ENCODE measurements around the gene UNC13D.
"Not testable (repeated sequence)": the region's sequence is repeated elsewhere in the genome, so short reads cannot be mapped to it uniquely, and the experiment has no call there.

UNC13D gene

GRCh38 chr17:75864448-75864871, 20.3 kb upstream of the UNC13D start:
- TF ChIP-seq EZH2 (IDR thresholded peaks at IDR 0.05): no peak
- peak; percentile 79 for TF ChIP-seq FOXP2 (optimal IDR thresholded peaks at IDR 0.05; ENCODE audit: control extremely low read depth, extremely low read length, insufficient read depth)
- TF ChIP-seq POLR2AphosphoS5 (IDR thresholded peaks at IDR 0.05; ENCODE audit: borderline replicate concordance, low read depth, low read length): no peak
- DNase-seq (ENCODE audit: low read depth, low spot score): no peak
- no peaks in the 10 kb centered on the region for H3K9me3 ChIP-seq (ENCODE audit: low read depth, low read length)
- no peak overlapping the region for H3K9ac ChIP-seq (ENCODE audit: insufficient read length)
- no peak overlapping the region; the same call in 1 of the 2 replicates for H3K27ac ChIP-seq
- H3K4me3 ChIP-seq: peak overlapping the region; percentile 52; the same call in 1 of the 2 replicates
- H3K36me3 ChIP-seq (ENCODE audit: insufficient read depth, low read length): no peaks in the 10 kb centered on the region

- H3K9ac ChIP-seq (ENCODE audit: insufficient read length): no peak overlapping the region
- no peaks in the 10 kb centered on the region for H3K9me3 ChIP-seq (ENCODE audit: low read depth, low read length)
- H3K4me3 ChIP-seq: no peak overlapping the region
- DNase-seq (ENCODE audit: low read depth, low spot score): no peak
- H3K36me3 ChIP-seq (ENCODE audit: insufficient read depth, low read length): no peaks in the 10 kb centered on the region
- TF ChIP-seq FOXP2 (optimal IDR thresholded peaks at IDR 0.05; ENCODE audit: control extremely low read depth, extremely low read length, insufficient read depth) (no peak), POLR2AphosphoS5 (IDR thresholded peaks at IDR 0.05; ENCODE audit: borderline replicate concordance, low read depth, low read length) (no peak), EZH2 (IDR thresholded peaks at IDR 0.05) (no peak)
- no peak overlapping the region for H3K27ac ChIP-seq
Measured at GRCh38 chr17:75861927-75862317, 17.7 kb upstream of the UNC13D start.

DNA sequence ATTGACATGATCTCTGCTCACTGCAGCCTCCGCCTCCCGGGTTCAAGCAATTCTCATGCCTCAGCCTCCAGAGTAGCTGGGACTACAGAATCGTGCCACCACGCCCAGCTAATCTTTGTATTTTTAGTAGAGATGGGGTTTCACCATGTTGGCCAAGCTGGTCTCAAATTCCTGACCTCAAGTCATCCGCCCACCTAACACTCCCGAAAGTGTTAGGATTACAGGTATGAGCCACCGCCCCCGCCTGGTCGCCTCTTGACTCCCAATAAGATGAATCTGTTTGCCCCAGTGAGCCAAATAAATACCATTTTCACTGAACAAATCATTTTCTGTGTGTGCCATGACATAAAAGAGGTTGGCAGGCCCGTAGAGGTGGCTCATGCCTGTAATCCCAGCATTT, 15.2 kb upstream of the UNC13D start:
- not testable (repeated sequence) for DNase-seq (ENCODE audit: low read depth, low spot score); H3K27ac ChIP-seq; H3K9ac ChIP-seq (ENCODE audit: insufficient read length); H3K36me3 ChIP-seq (ENCODE audit: insufficient read depth, low read length); H3K4me3 ChIP-seq; H3K9me3 ChIP-seq (ENCODE audit: low read depth, low read length)

DNA sequence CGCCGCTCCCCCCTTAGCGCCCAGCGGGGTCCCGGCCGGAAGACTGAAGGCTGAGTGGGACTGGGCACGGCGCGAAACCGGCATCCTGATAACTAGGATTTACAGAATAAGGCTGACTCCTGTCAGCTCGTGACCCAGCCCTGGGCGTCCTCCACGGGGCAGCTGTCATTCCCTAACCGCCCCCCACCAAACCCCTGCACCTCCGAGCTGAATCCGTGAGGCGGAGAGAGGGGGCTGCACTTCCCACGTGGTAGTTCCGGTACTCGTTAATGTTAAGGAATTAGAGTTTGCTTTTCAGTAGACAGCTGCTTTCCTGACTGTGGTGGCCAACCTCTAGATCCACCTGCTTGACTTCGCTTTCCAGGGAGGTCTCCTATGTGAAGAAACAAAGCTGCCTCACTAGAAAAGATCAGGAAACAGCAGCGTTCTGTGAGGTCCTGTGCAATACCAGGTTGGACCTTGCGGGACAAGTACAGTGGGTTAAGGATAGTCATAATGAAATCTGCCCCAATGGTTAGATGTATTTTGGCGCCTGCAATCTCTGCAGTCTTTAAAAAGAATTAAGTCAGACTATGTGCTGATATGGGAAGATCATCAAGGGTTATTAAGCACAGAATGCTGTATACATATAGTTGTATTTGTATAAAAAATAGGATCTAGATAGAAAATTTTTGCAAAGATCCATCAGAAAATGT, 12.0 kb upstream of the UNC13D start:
- no peak for TF ChIP-seq POLR2AphosphoS5 (IDR thresholded peaks at IDR 0.05; ENCODE audit: borderline replicate concordance, low read depth, low read length)
- no peak for TF ChIP-seq FOXP2 (optimal IDR thresholded peaks at IDR 0.05; ENCODE audit: control extremely low read depth, extremely low read length, insufficient read depth)
- TF ChIP-seq EZH2 (IDR thresholded peaks at IDR 0.05): no peak
- DNase-seq (ENCODE audit: low read depth, low spot score): no peak
- Histone ChIP-seq H3K9me3 (ENCODE audit: low read depth, low read length) (no peaks in the 10 kb centered on the region), H3K36me3 (ENCODE audit: insufficient read depth, low read length) (peaks cover 2% of the 10 kb centered on the region; the same call in 1 of the 2 replicates), H3K4me3 (peak overlapping the region; percentile 91), H3K27ac (peak overlapping the region; percentile 63; the same call in 1 of the 2 replicates), H3K9ac (ENCODE audit: insufficient read length) (peak overlapping the region; percentile 83)

DNA sequence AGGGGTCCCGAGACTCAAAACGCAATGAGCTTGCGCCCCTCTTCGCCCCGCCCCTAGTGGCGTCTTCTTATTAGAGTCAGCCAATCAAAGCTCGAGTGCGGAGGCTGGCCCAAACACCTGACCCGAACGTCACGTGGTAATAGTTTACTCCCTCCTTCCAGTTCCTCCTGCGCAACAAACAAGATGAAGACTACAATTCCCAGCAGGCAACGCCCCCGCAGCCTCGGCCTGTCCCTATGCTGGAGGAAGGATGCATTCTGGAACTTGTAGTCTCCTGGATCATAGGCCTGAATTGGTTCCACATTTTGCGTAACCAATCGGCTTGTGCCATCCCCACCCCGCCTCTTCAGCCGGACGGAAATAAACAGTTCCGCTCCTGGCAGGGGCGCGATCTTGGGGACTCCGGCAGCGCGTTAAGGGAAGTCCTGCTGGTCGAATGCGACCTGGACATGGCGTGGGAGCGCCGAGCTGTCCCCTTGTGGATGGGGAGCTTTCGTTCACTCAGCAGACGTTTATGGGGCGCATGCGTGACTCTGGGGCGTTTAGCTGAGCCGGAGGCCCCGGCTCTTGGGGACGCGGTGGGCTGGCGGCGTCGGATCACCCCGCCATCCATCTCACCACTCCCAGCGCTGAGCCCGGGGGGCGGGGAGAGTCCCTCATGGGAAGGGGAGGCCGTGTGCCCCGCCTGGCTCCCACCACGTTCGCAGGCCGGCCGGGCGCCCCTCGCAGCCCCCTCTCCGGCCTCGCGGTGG, 11.3 kb upstream of the UNC13D start, which contains the start of gene WBP2:
Gene WBP2, minus strand, starts transcription at position 26 of the 752 bp plus-strand sequence. CDS start 38 bp downstream, outside the sequence.
- peak within 1 kb of the TSS; percentile 63; the same call in 1 of the 2 replicates for H3K27ac ChIP-seq
- H3K9me3 ChIP-seq (ENCODE audit: low read depth, low read length): no peaks in the 10 kb centered on the region
- peak; percentile 100 for DNase-seq (ENCODE audit: low read depth, low spot score)
- peak within 1 kb of the TSS; percentile 83 for H3K9ac ChIP-seq (ENCODE audit: insufficient read length)
- H3K4me3 ChIP-seq: peak within 1 kb of the TSS; percentile 91
- peak; percentile 97 for TF ChIP-seq FOXP2 (optimal IDR thresholded peaks at IDR 0.05; ENCODE audit: control extremely low read depth, extremely low read length, insufficient read depth)
- peak; percentile 87 for TF ChIP-seq POLR2AphosphoS5 (IDR thresholded peaks at IDR 0.05; ENCODE audit: borderline replicate concordance, low read depth, low read length)
- no peak for TF ChIP-seq EZH2 (IDR thresholded peaks at IDR 0.05)
- peaks cover 9% of the 10 kb centered on the region; the same call in 1 of the 2 replicates for H3K36me3 ChIP-seq (ENCODE audit: insufficient read depth, low read length)

- DNase-seq (ENCODE audit: low read depth, low spot score): no peak
- Histone ChIP-seq H3K36me3 (ENCODE audit: insufficient read depth, low read length) (peaks cover 9% of the 10 kb centered on the region; the same call in 1 of the 2 replicates), H3K27ac (no peak overlapping the region), H3K9me3 (ENCODE audit: low read depth, low read length) (no peaks in the 10 kb centered on the region), H3K4me3 (peak overlapping the region; percentile 91), H3K9ac (ENCODE audit: insufficient read length) (peak overlapping the region; percentile 74)
- TF ChIP-seq EZH2 (IDR thresholded peaks at IDR 0.05): no peak
- TF ChIP-seq POLR2AphosphoS5 (IDR thresholded peaks at IDR 0.05; ENCODE audit: borderline replicate concordance, low read depth, low read length): no peak; the same call in 1 of the 2 replicates
- TF ChIP-seq FOXP2 (optimal IDR thresholded peaks at IDR 0.05; ENCODE audit: control extremely low read depth, extremely low read length, insufficient read depth): no peak
Measured at GRCh38 chr17:75854881-75855309, 10.7 kb upstream of the UNC13D start.

GRCh38 chr17:75854101-75854748, 10.0 kb upstream of the UNC13D start:
- peak overlapping the region; percentile 74 for H3K9ac ChIP-seq (ENCODE audit: insufficient read length)
- H3K36me3 ChIP-seq (ENCODE audit: insufficient read depth, low read length): peaks cover 9% of the 10 kb centered on the region; the same call in 1 of the 2 replicates
- H3K9me3 ChIP-seq (ENCODE audit: low read depth, low read length): no peaks in the 10 kb centered on the region
- DNase-seq (ENCODE audit: low read depth, low spot score): no peak
- H3K27ac ChIP-seq: no peak overlapping the region
- TF ChIP-seq EZH2 (IDR thresholded peaks at IDR 0.05): no peak
- TF ChIP-seq FOXP2 (optimal IDR thresholded peaks at IDR 0.05; ENCODE audit: control extremely low read depth, extremely low read length, insufficient read depth): no peak
- TF ChIP-seq POLR2AphosphoS5 (IDR thresholded peaks at IDR 0.05; ENCODE audit: borderline replicate concordance, low read depth, low read length): no peak
- peak overlapping the region; percentile 91 for H3K4me3 ChIP-seq

DNA sequence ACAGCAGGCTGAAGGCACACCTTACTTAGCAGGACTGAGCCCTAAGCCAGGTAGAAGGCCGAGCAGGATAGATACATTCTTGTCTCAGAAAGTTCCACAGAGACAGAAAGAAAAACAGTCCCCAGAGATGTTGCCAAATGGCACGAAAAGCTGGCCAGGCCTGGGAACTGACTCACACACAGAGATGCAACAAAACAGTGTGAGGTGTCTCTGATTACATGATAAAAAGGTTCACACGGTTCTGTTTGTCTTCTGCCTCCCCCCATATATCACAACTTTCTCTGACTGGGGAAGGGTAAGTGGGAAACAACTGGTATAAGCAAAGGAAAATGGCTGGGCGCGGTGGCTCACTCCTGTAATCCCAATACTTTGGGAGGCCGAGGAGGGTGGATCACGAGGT, 9.2 kb upstream of the UNC13D start:
- Histone ChIP-seq H3K27ac (no peak overlapping the region), H3K9ac (ENCODE audit: insufficient read length) (no peak overlapping the region), H3K36me3 (ENCODE audit: insufficient read depth, low read length) (peaks cover 9% of the 10 kb centered on the region), H3K4me3 (no peak overlapping the region), H3K9me3 (ENCODE audit: low read depth, low read length) (no peaks in the 10 kb centered on the region)
- DNase-seq (ENCODE audit: low read depth, low spot score): no peak
- TF ChIP-seq POLR2AphosphoS5 (IDR thresholded peaks at IDR 0.05; ENCODE audit: borderline replicate concordance, low read depth, low read length): no peak
- no peak for TF ChIP-seq EZH2 (IDR thresholded peaks at IDR 0.05)
- no peak for TF ChIP-seq FOXP2 (optimal IDR thresholded peaks at IDR 0.05; ENCODE audit: control extremely low read depth, extremely low read length, insufficient read depth)

- not testable (repeated sequence) for H3K4me3 ChIP-seq; H3K9ac ChIP-seq (ENCODE audit: insufficient read length); DNase-seq (ENCODE audit: low read depth, low spot score); H3K9me3 ChIP-seq (ENCODE audit: low read depth, low read length); H3K27ac ChIP-seq
- H3K36me3 ChIP-seq (ENCODE audit: insufficient read depth, low read length): peaks cover 22% of the 10 kb centered on the region
Measured at GRCh38 chr17:75851693-75851991, 7.4 kb upstream of the UNC13D start.

Data from SK-N-MC (cell line).